Ramos (cell line): ENCODE measurements around the gene HES3.

Experiments
- in situ Hi-C: fragments of 300-500 bp; cut with MboI; formaldehyde crosslinking; loops from one replicate; pipeline ENCODE4 v1.14.3; 2022; ENCODE audit warnings: low sequenced_read_pairs; ENCODE audit not compliant: unreplicated experiment

Gene HES3

GRCh38 chr1:6243993-6244392, at the start of gene HES3:
Gene HES3 (plus strand): TSS chr1:6244179. CDS start chr1:6244366, 187 bp downstream.
- in situ Hi-C loops = loop anchor here (10.0 kb wide), 1 partner anchor 161 kb away; no protein-coding TSS in a partner anchor

GRCh38 chr1:6197746-6198427, 46.1 kb upstream of the HES3 start:
- in situ Hi-C loops = no loop called here

GRCh38 chr1:6198646-6199297, 45.2 kb upstream of the HES3 start:
- in situ Hi-C loops = no loop called here

GRCh38 chr1:6199298-6200187, 44.4 kb upstream of the HES3 start, which contains the start of gene RPL22:
Gene RPL22 (minus strand): TSS chr1:6199595. CDS start chr1:6199573, 22 bp downstream.
- in situ Hi-C loops = no loop called here

- in situ Hi-C loops = no loop called here
Observed at GRCh38 chr1:6200188-6200809, 43.7 kb upstream of the HES3 start.

GRCh38 chr1:6202256-6202655, 41.7 kb upstream of the HES3 start:
- in situ Hi-C loops = no loop called here

- in situ Hi-C loops = no loop called here
Observed at GRCh38 chr1:6205849-6206519, 38.0 kb upstream of the HES3 start, which contains the start of gene RNF207. Gene RNF207 (plus strand): TSS chr1:6206119. CDS start chr1:6206536, 417 bp downstream.

GRCh38 chr1:6206520-6206855, 37.5 kb upstream of the HES3 start:
- in situ Hi-C loops = no loop called here

GRCh38 chr1:6207075-6207885, 36.7 kb upstream of the HES3 start:
- in situ Hi-C loops = no loop called here

- in situ Hi-C loops = no loop called here
Observed at GRCh38 chr1:6207921-6208320, 36.1 kb upstream of the HES3 start.

GRCh38 chr1:6208723-6209660, 35.0 kb upstream of the HES3 start:
- in situ Hi-C loops = no loop called here

GRCh38 chr1:6209661-6210580, 34.1 kb upstream of the HES3 start:
- in situ Hi-C loops = no loop called here

GRCh38 chr1:6210591-6211355, 33.2 kb upstream of the HES3 start:
- in situ Hi-C loops = no loop called here

GRCh38 chr1:6211731-6212130, 32.2 kb upstream of the HES3 start:
- in situ Hi-C loops = no loop called here

GRCh38 chr1:6212193-6212959, 31.6 kb upstream of the HES3 start:
- in situ Hi-C loops = no loop called here
